K562 (cell line): ENCODE results near the gene TNFSF9. TPM values are rescaled to one million over a fixed set of nuclear protein-coding genes. Genes with fewer than 3 reads are reported as not detected.

ENCODE experiments used
- ATF7 ChIP-seq: fragments of 450-650 bp; IDR thresholded peaks from 2 replicates; pipeline ENCODE4 v1.7.1; 2014; ENCODE audit warnings: mild to moderate bottlenecking, moderate library complexity
- CCNT2 ChIP-seq: IDR thresholded peaks from 2 replicates; pipeline ENCODE4 v1.6.1; 2011; ENCODE audit warnings: borderline replicate concordance, low read depth, mild to moderate bottlenecking, moderate library complexity, mixed read lengths, low read length; ENCODE audit not compliant: insufficient read length; ENCODE audit errors: extremely low read depth
- CHD2 ChIP-seq: IDR thresholded peaks from 2 replicates; pipeline ENCODE4 v1.6.1; 2011; ENCODE audit warnings: low read depth, low read length
- HNRNPUL1 ChIP-seq: fragments of 200-400 bp; formaldehyde crosslinking; IDR thresholded peaks from 2 replicates; pipeline ENCODE4 v1.6.1; 2017; ENCODE audit warnings: low read length
- PCBP2 ChIP-seq: fragments of 200-400 bp; formaldehyde crosslinking; IDR thresholded peaks from 2 replicates; pipeline ENCODE4 v1.6.1; 2018; ENCODE audit warnings: low read length, low read depth, mild to moderate bottlenecking, moderate library complexity; ENCODE audit not compliant: poor library complexity, severe bottlenecking
- RBFOX2 ChIP-seq: fragments of 200-400 bp; formaldehyde crosslinking; IDR thresholded peaks from 2 replicates; pipeline ENCODE4 v1.6.1; 2017; ENCODE audit warnings: low read depth, mild to moderate bottlenecking, low read length, moderate library complexity
- RFX5 ChIP-seq: IDR thresholded peaks from 2 replicates; pipeline ENCODE4 v1.6.1; 2011; ENCODE audit warnings: low read depth, mild to moderate bottlenecking, improper control_type of control experiment, low read length
- SMAD1 ChIP-seq: fragments of 150-350 bp; IDR thresholded peaks from 2 replicates; pipeline ENCODE4 v1.6.1; 2014; ENCODE audit warnings: low read length, low read depth; ENCODE audit not compliant: partially characterized antibody
- THAP12 ChIP-seq: fragments of 250-450 bp; sonication (Bioruptor Pico); IDR thresholded peaks from 2 replicates; pipeline ENCODE4 v1.9.0; 2021; ENCODE audit warnings: mild to moderate bottlenecking, inconsistent platforms
- ZNF551 ChIP-seq: fragments of 250-450 bp; sonication (Bioruptor Pico); IDR thresholded peaks from 2 replicates; pipeline ENCODE4 v1.5.0; 2021; ENCODE audit warnings: mild to moderate bottlenecking, moderate library complexity
- ZNF655 ChIP-seq: fragments of 250-450 bp; sonication (Bioruptor Pico); IDR thresholded peaks from 2 replicates; pipeline ENCODE4 v1.5.0; 2021
- ZNF830 ChIP-seq: fragments of 250-450 bp; sonication (Bioruptor Pico); IDR thresholded peaks from 2 replicates; pipeline ENCODE4 v1.5.0; 2021; ENCODE audit warnings: mild to moderate bottlenecking
- polyA plus RNA-seq, 8 experiments: library from polyadenylated mRNA; depleted of rRNA in 4 of 8; stranded (reverse) in 5 of 8; unstranded in 3 of 8; fragments of >200 nt; fragmentation: Nextera tagmentation in 2 of 8; fragmentation: Illumina TruSeq in 1 of 8; extraction: Ambion mirVana in 2 of 8; extraction: Trizol in 1 of 8; gene quantifications; 2 replicates each; pipeline versions ENCODE4 v1.2.1 to v1.2.3, GENCODE V29; 2011 to 2014; ENCODE audit warnings: inconsistent platforms in 1 of 8, missing spikeins in 1 of 8
- total RNA-seq, 7 experiments: library from RNA; depleted of rRNA in 6 of 7; stranded (reverse); fragments of >200 nt in 6 of 7; fragmentation: Illumina TruSeq in 2 of 7; extraction: Trizol in 2 of 7; gene quantifications; 2 replicates each; pipeline versions ENCODE4 v1.2.1 to v1.2.3, GENCODE V29; 2011 to 2021; ENCODE audit warnings: low replicate concordance in 1 of 7
- TF ChIP-seq, protein P1 (sequence below): fragments of 450-650 bp; IDR thresholded peaks from 2 replicates; pipeline ENCODE4 v1.6.1; 2017; ENCODE audit warnings: antibody characterized with exemption, mild to moderate bottlenecking

TNFSF9 gene
- total and polyA plus RNA-seq, 9 of the 15 experiments (the other 6 are each of a cell fraction or from before 2014, with no cell fraction given): 1.4 to 17.9 (median 6.5) TPM

DNA sequence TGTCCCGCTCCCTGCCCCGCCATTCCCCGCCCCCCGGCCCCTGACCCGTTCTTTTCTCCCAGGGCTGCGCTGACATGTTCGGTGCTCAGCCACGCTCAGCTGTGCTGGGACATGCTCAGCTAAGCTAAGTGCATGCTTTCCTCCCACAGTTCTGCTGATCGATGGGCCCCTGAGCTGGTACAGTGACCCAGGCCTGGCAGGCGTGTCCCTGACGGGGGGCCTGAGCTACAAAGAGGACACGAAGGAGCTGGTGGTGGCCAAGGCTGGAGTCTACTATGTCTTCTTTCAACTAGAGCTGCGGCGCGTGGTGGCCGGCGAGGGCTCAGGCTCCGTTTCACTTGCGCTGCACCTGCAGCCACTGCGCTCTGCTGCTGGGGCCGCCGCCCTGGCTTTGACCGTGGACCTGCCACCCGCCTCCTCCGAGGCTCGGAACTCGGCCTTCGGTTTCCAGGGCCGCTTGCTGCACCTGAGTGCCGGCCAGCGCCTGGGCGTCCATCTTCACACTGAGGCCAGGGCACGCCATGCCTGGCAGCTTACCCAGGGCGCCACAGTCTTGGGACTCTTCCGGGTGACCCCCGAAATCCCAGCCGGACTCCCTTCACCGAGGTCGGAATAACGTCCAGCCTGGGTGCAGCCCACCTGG, 3.7 kb downstream of the TNFSF9 start (continued):
- TF ChIP-seq PCBP2 (no peak), RFX5 (no peak), ZNF551 (CRISPR knock-in tag) (no peak), THAP12 (CRISPR knock-in tag) (no peak), RBFOX2 (peak; percentile 68), HNRNPUL1 (no peak), CHD2 (no peak), ATF7 (no peak), ZNF655 (CRISPR knock-in tag) (no peak), ZNF830 (CRISPR knock-in tag) (no peak), CCNT2 (peak; percentile 19), SMAD1 (no peak)
- TF ChIP-seq, protein P1, sequence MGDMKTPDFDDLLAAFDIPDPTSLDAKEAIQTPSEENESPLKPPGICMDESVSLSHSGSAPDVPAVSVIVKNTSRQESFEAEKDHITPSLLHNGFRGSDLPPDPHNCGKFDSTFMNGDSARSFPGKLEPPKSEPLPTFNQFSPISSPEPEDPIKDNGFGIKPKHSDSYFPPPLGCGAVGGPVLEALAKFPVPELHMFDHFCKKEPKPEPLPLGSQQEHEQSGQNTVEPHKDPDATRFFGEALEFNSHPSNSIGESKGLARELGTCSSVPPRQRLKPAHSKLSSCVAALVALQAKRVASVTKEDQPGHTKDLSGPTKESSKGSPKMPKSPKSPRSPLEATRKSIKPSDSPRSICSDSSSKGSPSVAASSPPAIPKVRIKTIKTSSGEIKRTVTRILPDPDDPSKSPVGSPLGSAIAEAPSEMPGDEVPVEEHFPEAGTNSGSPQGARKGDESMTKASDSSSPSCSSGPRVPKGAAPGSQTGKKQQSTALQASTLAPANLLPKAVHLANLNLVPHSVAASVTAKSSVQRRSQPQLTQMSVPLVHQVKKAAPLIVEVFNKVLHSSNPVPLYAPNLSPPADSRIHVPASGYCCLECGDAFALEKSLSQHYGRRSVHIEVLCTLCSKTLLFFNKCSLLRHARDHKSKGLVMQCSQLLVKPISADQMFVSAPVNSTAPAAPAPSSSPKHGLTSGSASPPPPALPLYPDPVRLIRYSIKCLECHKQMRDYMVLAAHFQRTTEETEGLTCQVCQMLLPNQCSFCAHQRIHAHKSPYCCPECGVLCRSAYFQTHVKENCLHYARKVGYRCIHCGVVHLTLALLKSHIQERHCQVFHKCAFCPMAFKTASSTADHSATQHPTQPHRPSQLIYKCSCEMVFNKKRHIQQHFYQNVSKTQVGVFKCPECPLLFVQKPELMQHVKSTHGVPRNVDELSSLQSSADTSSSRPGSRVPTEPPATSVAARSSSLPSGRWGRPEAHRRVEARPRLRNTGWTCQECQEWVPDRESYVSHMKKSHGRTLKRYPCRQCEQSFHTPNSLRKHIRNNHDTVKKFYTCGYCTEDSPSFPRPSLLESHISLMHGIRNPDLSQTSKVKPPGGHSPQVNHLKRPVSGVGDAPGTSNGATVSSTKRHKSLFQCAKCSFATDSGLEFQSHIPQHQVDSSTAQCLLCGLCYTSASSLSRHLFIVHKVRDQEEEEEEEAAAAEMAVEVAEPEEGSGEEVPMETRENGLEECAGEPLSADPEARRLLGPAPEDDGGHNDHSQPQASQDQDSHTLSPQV: no peak
